OCI-LY7 (cell line): ENCODE results near the gene MARCHF5. TPM values are rescaled to one million over a fixed set of nuclear protein-coding genes. Genes with fewer than 3 reads are reported as not detected.

Source experiments
- BruUV-seq: library from RNA; stranded (reverse); fragments of 400-500 nt; replicated peaks from 2 replicates; lab custom pipeline; 2021; lab: Mats Ljungman, UMichigan
- CTCF ChIA-PET: fragments of 300-600 bp; sonication (Branson Sonifier 250); formaldehyde crosslinking; loops from one replicate; lab custom pipeline; 2022; ENCODE audit warnings: antibody characterized with exemption; ENCODE audit not compliant: unreplicated experiment; lab: Charles Lee
- POLR2A ChIA-PET: fragments of 300-600 bp; sonication (Branson Sonifier 250); formaldehyde crosslinking; loops from one replicate; lab custom pipeline; 2022; ENCODE audit warnings: antibody characterized with exemption; lab: Charles Lee
- DNase-seq: peaks from one replicate; pipeline ENCODE4 v3.0.0-alpha.2; 2015; ENCODE audit warnings: low spot score
- H2AFZ ChIP-seq: fragments of 200-600 bp; sonication (generic), shearing (Covaris generic); 2 replicates; pipeline ENCODE4 v1.6.1; 2014; ENCODE audit warnings: mild to moderate bottlenecking, antibody characterized with exemption, low read length, moderate library complexity
- H3K27ac ChIP-seq: fragments of 200-600 bp; sonication (generic); 2 replicates; pipeline ENCODE4 v1.5.1; 2014; ENCODE audit warnings: mixed run types, low read depth, mild to moderate bottlenecking, moderate library complexity, low read length, inconsistent platforms; ENCODE audit not compliant: poor library complexity, severe bottlenecking
- H3K36me3 ChIP-seq: fragments of 200-600 bp; sonication (generic); 2 replicates; pipeline ENCODE4 v1.6.1; 2014; ENCODE audit warnings: mild to moderate bottlenecking, antibody characterized with exemption, low read length, moderate library complexity, mixed read lengths; ENCODE audit not compliant: insufficient read depth
- H3K4me1 ChIP-seq: fragments of 200-600 bp; sonication (generic); 2 replicates; pipeline ENCODE4 v1.5.1; 2014; ENCODE audit warnings: mild to moderate bottlenecking, low read length; ENCODE audit not compliant: insufficient read depth, poor library complexity, severe bottlenecking
- H3K4me2 ChIP-seq: fragments of 200-600 bp; sonication (generic); 2 replicates; pipeline ENCODE4 v1.6.1; 2014; ENCODE audit warnings: mild to moderate bottlenecking, low read length
- H3K4me3 ChIP-seq: fragments of 200-600 bp; sonication (generic); 2 replicates; pipeline ENCODE4 v1.5.1; 2014; ENCODE audit warnings: mild to moderate bottlenecking, low read depth, low read length; ENCODE audit not compliant: poor library complexity, severe bottlenecking
- H3K79me2 ChIP-seq: fragments of 200-600 bp; sonication (generic); 2 replicates; pipeline ENCODE4 v1.6.1; 2016; ENCODE audit warnings: low read depth, mild to moderate bottlenecking, low read length, moderate library complexity, mixed read lengths; ENCODE audit not compliant: insufficient read depth
- H3K9me2 ChIP-seq: fragments of 200-600 bp; sonication (generic); 2 replicates; pipeline ENCODE4 v1.6.1; 2016; ENCODE audit warnings: mild to moderate bottlenecking, low read length, mixed read lengths; ENCODE audit not compliant: insufficient read depth
- H3K9me3 ChIP-seq: fragments of 200-600 bp; sonication (generic); 2 replicates; pipeline ENCODE4 v1.6.1; 2014; ENCODE audit warnings: mild to moderate bottlenecking, mixed run types, low read length, mixed read lengths
- H4K20me1 ChIP-seq: fragments of 200-600 bp; sonication (generic); 2 replicates; pipeline ENCODE4 v1.6.1; 2014; ENCODE audit warnings: mild to moderate bottlenecking, antibody characterized with exemption, low read length, moderate library complexity, mixed read lengths; ENCODE audit not compliant: insufficient read depth
- CTCF ChIP-seq: fragments of 200-600 bp; sonication (generic); conservative IDR thresholded peaks from 2 replicates; pipeline ENCODE4 v1.5.1; 2014; ENCODE audit warnings: mild to moderate bottlenecking, antibody characterized with exemption, low read length, moderate library complexity, mixed read lengths
- EZH2phosphoT487 ChIP-seq: fragments of 200-600 bp; sonication (generic); IDR thresholded peaks from 2 replicates; pipeline ENCODE4 v1.6.1; 2018; ENCODE audit warnings: low read depth, borderline replicate concordance, mild to moderate bottlenecking, mixed run types, antibody characterized with exemption, low read length, moderate library complexity, mixed read lengths
- intact Hi-C: fragments of 100-400 bp; cut with micrococcal nuclease; formaldehyde crosslinking; loops from one replicate; pipeline ENCODE4 v1.10.0; 2022; ENCODE audit not compliant: unreplicated experiment
- total RNA-seq, 2 experiments: library from RNA; depleted of rRNA in 1 of 2; stranded (reverse); fragments of >200 nt in 1 of 2; shearing (Covaris generic) in 1 of 2; gene quantifications; 2 replicates each; pipeline ENCODE4 v1.2.3, GENCODE V29; 2014 to 2022

The MARCHF5 gene
- total RNA-seq, 2 experiments from 2014 or later = 5.9 to 31.7 TPM

- Histone ChIP-seq H4K20me1 (no peaks in the 10 kb centered on the region), H3K36me3 (no peaks in the 10 kb centered on the region), H3K79me2 (no peaks in the 10 kb centered on the region), H3K9me2 (no peaks in the 10 kb centered on the region), H3K27ac (no peak overlapping the region), H3K4me2 (no peak overlapping the region), H3K4me3 (no peak overlapping the region), H2AFZ (no peak overlapping the region), H3K4me1 (no peaks in the 10 kb centered on the region), H3K9me3 (no peaks in the 10 kb centered on the region)
- TF ChIP-seq EZH2phosphoT487 (no peak), CTCF (no peak)
- intact Hi-C loops = no loop called here
- DNase-seq = peak; percentile 7
- CTCF ChIA-PET = no interaction called here
- POLR2A ChIA-PET = interaction anchor here (0.6 to 0.7 kb wide), 5 partner anchors 15 to 178 kb away, joined by 3 to 4 read pairs (median 3); no protein-coding TSS in a partner anchor
- no TSS peak for BruUV-seq
Observed at GRCh38 chr10:92265687-92266258, 25.2 kb upstream of the MARCHF5 start.

- TF ChIP-seq CTCF (no peak), EZH2phosphoT487 (no peak)
- BruUV-seq = no TSS peak
- no peak overlapping the region for H3K4me3 ChIP-seq
- no peak overlapping the region for H3K4me2 ChIP-seq
- CTCF ChIA-PET = no interaction called here
- no peaks in the 10 kb centered on the region for H3K9me3 ChIP-seq
- intact Hi-C loops = no loop called here
- POLR2A ChIA-PET = interaction anchor here (0.9 kb wide), 1 partner anchor 12 kb away, joined by 3 read pairs; no protein-coding TSS in a partner anchor
- H3K4me1 ChIP-seq = no peaks in the 10 kb centered on the region
- H3K27ac ChIP-seq = no peak overlapping the region
- no peaks in the 10 kb centered on the region for H3K36me3 ChIP-seq
- H4K20me1 ChIP-seq = no peaks in the 10 kb centered on the region
- DNase-seq = no peak
- no peak overlapping the region for H2AFZ ChIP-seq
- H3K79me2 ChIP-seq = no peaks in the 10 kb centered on the region
- H3K9me2 ChIP-seq = no peaks in the 10 kb centered on the region
Observed at GRCh38 chr10:92267343-92267742, 23.6 kb upstream of the MARCHF5 start.

GRCh38 chr10:92268748-92269147, 22.2 kb upstream of the MARCHF5 start:
- DNase-seq = no peak
- no peaks in the 10 kb centered on the region for H3K36me3 ChIP-seq
- intact Hi-C loops = no loop called here
- no peak for TF ChIP-seq CTCF
- TF ChIP-seq EZH2phosphoT487 = no peak
- H3K27ac ChIP-seq = no peak overlapping the region
- H3K9me2 ChIP-seq = no peaks in the 10 kb centered on the region
- no peaks in the 10 kb centered on the region for H3K79me2 ChIP-seq
- no peak overlapping the region for H2AFZ ChIP-seq
- ChIA-PET POLR2A (interaction anchor here (0.7 kb wide), 1 partner anchor 9 kb away, joined by 3 read pairs; no protein-coding TSS in a partner anchor), CTCF (interaction anchor here (0.6 kb wide), 1 partner anchor 28 kb away, joined by 5 read pairs; no protein-coding TSS in a partner anchor)
- no peaks in the 10 kb centered on the region for H4K20me1 ChIP-seq
- H3K4me1 ChIP-seq = no peaks in the 10 kb centered on the region
- no peaks in the 10 kb centered on the region for H3K9me3 ChIP-seq
- H3K4me2 ChIP-seq = no peak overlapping the region
- no TSS peak for BruUV-seq
- no peak overlapping the region for H3K4me3 ChIP-seq
